H1 (cell line): Measurements from ENCODE around the gene EGFLAM. TPM values are rescaled to one million over a fixed set of nuclear protein-coding genes. Genes with fewer than 3 reads are reported as not detected.

Source experiments
- CBX8 ChIP-seq: fragments of 300-800, 300-1000 bp; sonication (generic); IDR thresholded peaks from 2 replicates; pipeline ENCODE4 v1.7.1; 2016; ENCODE audit warnings: low read depth, low read length, borderline replicate concordance
- CHD2 ChIP-seq: IDR thresholded peaks from 2 replicates; pipeline ENCODE4 v1.6.1; 2012; ENCODE audit warnings: low read length, improper control_type of control experiment
- EP300 ChIP-seq, 2 experiments: IDR thresholded peaks; 1 replicate in 1 of 2; 2 replicates in 1 of 2; pipeline ENCODE4 v1.6.1; 2011 to 2012; ENCODE audit warnings: low read depth in 2 of 2, low read length in 2 of 2, mild to moderate bottlenecking in 2 of 2, borderline replicate concordance in 1 of 2, inconsistent platforms in 1 of 2, moderate library complexity in 1 of 2
- FOSL1 ChIP-seq: IDR thresholded peaks from 2 replicates; pipeline ENCODE4 v1.6.1; 2011; ENCODE audit warnings: mild to moderate bottlenecking, low read depth, low read length, moderate library complexity; ENCODE audit not compliant: insufficient read depth
- HDAC6 ChIP-seq: IDR thresholded peaks from one replicate; pipeline ENCODE4 v1.7.1; 2012; ENCODE audit warnings: low read depth, mild to moderate bottlenecking, inconsistent platforms, low read length, moderate library complexity
- POLR2A ChIP-seq, 2 experiments: IDR thresholded peaks; 1 replicate in 1 of 2; 2 replicates in 1 of 2; pipeline ENCODE4 v1.6.1; 2011; ENCODE audit warnings: low read depth in 2 of 2, low read length in 2 of 2, mild to moderate bottlenecking in 2 of 2; ENCODE audit errors: control extremely low read depth in 1 of 2
- SP2 ChIP-seq: IDR thresholded peaks from 2 replicates; pipeline ENCODE4 v1.6.1; 2012; ENCODE audit warnings: mild to moderate bottlenecking, low read length, inconsistent platforms
- polyA plus RNA-seq, 7 experiments: library from polyadenylated mRNA; depleted of rRNA in 3 of 7; stranded (reverse) in 5 of 7; unstranded in 2 of 7; fragments of >200 nt in 5 of 7; fragments of 200-250 nt in 2 of 7; gene quantifications; 1 replicate in 5 of 7; 2 replicates in 1 of 7; 4 replicates in 1 of 7; pipeline versions ENCODE4 v1.2.1 to v1.2.3, GENCODE V29; 2011 to 2013; ENCODE audit warnings: missing spikeins in 2 of 7, mixed read lengths in 2 of 7
- total RNA-seq: library from RNA; stranded (reverse); fragmentation: NEBNext Ultra II Directional; extraction: Animal tissue kit (Norgen Biotek cat#: 25700); gene quantifications from 2 replicates; pipeline ENCODE4 v1.2.1, GENCODE V29; 2021

The EGFLAM gene
- total and polyA plus RNA-seq, 2 of the 8 experiments (the other 6 are each of a cell fraction or from before 2014, with no cell fraction given): 0.20 to 0.24 TPM

- TF ChIP-seq CBX8: no peak
- no peak for TF ChIP-seq CHD2
- no peak for TF ChIP-seq EP300 (IDR thresholded peaks at IDR 0.05; ENCODE audit: borderline replicate concordance in 1 of 2, low read depth in 2 of 2, low read length in 2 of 2)
- no peak for TF ChIP-seq HDAC6
- TF ChIP-seq FOSL1: no peak
- no peak for TF ChIP-seq POLR2A (IDR thresholded peaks at IDR 0.05; ENCODE audit: control extremely low read depth in 1 of 2, low read depth in 2 of 2, low read length in 2 of 2)
- no peak for TF ChIP-seq SP2
Measured at GRCh38 chr5:38286002-38286401, 27.6 kb downstream of the EGFLAM start (continued).
